GM12801 (cell line): Measurements from ENCODE around the gene NRAS.

Experiments
- CTCF ChIP-seq: IDR thresholded peaks from one replicate; pipeline ENCODE4 v1.5.1; 2011; ENCODE audit warnings: control low read depth; ENCODE audit not compliant: insufficient read length; ENCODE audit errors: extremely low read depth

Gene NRAS

GRCh38 chr1:114740331-114740730, 23.8 kb upstream of the NRAS start:
- TF ChIP-seq CTCF = no peak

- no peak for TF ChIP-seq CTCF
Measured at GRCh38 chr1:114737314-114737849, 20.8 kb upstream of the NRAS start.

- no peak for TF ChIP-seq CTCF
Measured at GRCh38 chr1:114735479-114735878, 18.9 kb upstream of the NRAS start.

- no peak for TF ChIP-seq CTCF
Measured at GRCh38 chr1:114729782-114730181, 13.2 kb upstream of the NRAS start.

- TF ChIP-seq CTCF = no peak
Measured at GRCh38 chr1:114728553-114728952, 12.0 kb upstream of the NRAS start.

GRCh38 chr1:114725230-114725629, 8.7 kb upstream of the NRAS start:
- TF ChIP-seq CTCF = no peak

- TF ChIP-seq CTCF = no peak
Measured at GRCh38 chr1:114723915-114724314, 7.3 kb upstream of the NRAS start.

GRCh38 chr1:114723457-114723856, 6.9 kb upstream of the NRAS start:
- TF ChIP-seq CTCF = no peak
